COLO668 (cell line): ENCODE data around the gene COL27A1.

Source experiments
- DNase-seq: peaks from one replicate; lab custom pipeline; 2025; ENCODE audit not compliant: unreplicated experiment; lab: John Stamatoyannopoulos, UW

COL27A1 gene

GRCh38 chr9:114166103-114166470, 10.8 kb downstream of the COL27A1 start:
- DNase-seq: no peak

GRCh38 chr9:114166614-114167572, 11.6 kb downstream of the COL27A1 start:
- no peak for DNase-seq

- no peak for DNase-seq
Measured at GRCh38 chr9:114167591-114168091, 12.3 kb downstream of the COL27A1 start.

- DNase-seq: no peak
Measured at GRCh38 chr9:114168281-114169028, 13.1 kb downstream of the COL27A1 start.

GRCh38 chr9:114169029-114169951, 14.0 kb downstream of the COL27A1 start:
- no peak for DNase-seq

GRCh38 chr9:114169952-114170770, 14.8 kb downstream of the COL27A1 start:
- no peak for DNase-seq

- no peak for DNase-seq
Measured at GRCh38 chr9:114170771-114171461, 15.6 kb downstream of the COL27A1 start.

GRCh38 chr9:114171500-114171899, 16.2 kb downstream of the COL27A1 start:
- DNase-seq: no peak

GRCh38 chr9:114172981-114173833, 17.9 kb downstream of the COL27A1 start:
- DNase-seq: no peak

- DNase-seq: no peak
Measured at GRCh38 chr9:114174557-114174875, 19.2 kb downstream of the COL27A1 start.

GRCh38 chr9:114174876-114175771, 19.8 kb downstream of the COL27A1 start:
- DNase-seq: no peak

- DNase-seq: no peak
Measured at GRCh38 chr9:114176624-114177291, 21.4 kb downstream of the COL27A1 start.

GRCh38 chr9:114177423-114178064, 22.2 kb downstream of the COL27A1 start:
- DNase-seq: no peak

- DNase-seq: no peak
Measured at GRCh38 chr9:114178076-114178475, 22.7 kb downstream of the COL27A1 start.

GRCh38 chr9:114178756-114179450, 23.6 kb downstream of the COL27A1 start:
- DNase-seq: no peak

- DNase-seq: no peak
Measured at GRCh38 chr9:114179516-114179915, 24.2 kb downstream of the COL27A1 start.
